BLaER1 (cell line): Measurements from ENCODE around the gene ARHGAP22.

ENCODE experiments used
- H3K27ac ChIP-seq: shearing (Covaris generic); formaldehyde crosslinking; 2 replicates; pipeline ENCODE4 v1.8.1; 2022
- H3K27me3 ChIP-seq: shearing (Covaris generic); formaldehyde crosslinking; 2 replicates; pipeline ENCODE4 v1.8.1; 2022
- H3K36me3 ChIP-seq: shearing (Covaris generic); formaldehyde crosslinking; 2 replicates; pipeline ENCODE4 v1.8.1; 2022
- H3K4me1 ChIP-seq: shearing (Covaris generic); formaldehyde crosslinking; 2 replicates; pipeline ENCODE4 v1.8.1; 2022
- H3K4me2 ChIP-seq: shearing (Covaris generic); formaldehyde crosslinking; 2 replicates; pipeline ENCODE4 v1.8.1; 2022
- H3K4me3 ChIP-seq: shearing (Covaris generic); formaldehyde crosslinking; 2 replicates; pipeline ENCODE4 v1.8.1; 2022
- H3K9ac ChIP-seq: shearing (Covaris generic); formaldehyde crosslinking; 2 replicates; pipeline ENCODE4 v1.8.1; 2022
- H3K9me3 ChIP-seq: shearing (Covaris generic); formaldehyde crosslinking; 2 replicates; pipeline ENCODE4 v1.8.1; 2022
- H4K20me1 ChIP-seq: shearing (Covaris generic); formaldehyde crosslinking; 2 replicates; pipeline ENCODE4 v1.8.1; 2022
- Cebpa-rat ChIP-seq: shearing (Covaris generic); IDR thresholded peaks from 2 replicates; pipeline ENCODE4 v1.8.1; 2022

ARHGAP22 gene

GRCh38 chr10:48526011-48526821 is 78.7 kb downstream of the ARHGAP22 start:
- Histone ChIP-seq H3K4me1 (peaks cover 15% of the 10 kb centered on the region), H3K36me3 (no peaks in the 10 kb centered on the region), H3K4me2 (peak overlapping the region; percentile 46), H3K9ac (no peak overlapping the region), H3K9me3 (peaks cover 25% of the 10 kb centered on the region), H4K20me1 (no peaks in the 10 kb centered on the region), H3K27ac (no peak overlapping the region), H3K4me3 (no peak overlapping the region), H3K27me3 (peaks cover 39% of the 10 kb centered on the region)
- TF ChIP-seq Cebpa-rat = no peak

GRCh38 chr10:48525113-48525512 is 79.8 kb downstream of the ARHGAP22 start:
- Histone ChIP-seq H3K4me1 (peaks cover 22% of the 10 kb centered on the region), H3K27me3 (peaks cover 39% of the 10 kb centered on the region), H3K4me3 (no peak overlapping the region), H3K36me3 (no peaks in the 10 kb centered on the region), H3K9ac (no peak overlapping the region), H3K9me3 (peaks cover 25% of the 10 kb centered on the region), H3K27ac (no peak overlapping the region), H4K20me1 (no peaks in the 10 kb centered on the region), H3K4me2 (no peak overlapping the region)
- no peak for TF ChIP-seq Cebpa-rat

GRCh38 chr10:48523820-48524758 is 80.8 kb downstream of the ARHGAP22 start:
- Histone ChIP-seq H3K9ac (no peak overlapping the region), H3K27ac (no peak overlapping the region), H4K20me1 (no peaks in the 10 kb centered on the region), H3K4me1 (peaks cover 32% of the 10 kb centered on the region), H3K4me2 (no peak overlapping the region), H3K36me3 (no peaks in the 10 kb centered on the region), H3K9me3 (peaks cover 25% of the 10 kb centered on the region), H3K4me3 (peak overlapping the region; percentile 41; the same call in 1 of the 2 replicates), H3K27me3 (peaks cover 39% of the 10 kb centered on the region)
- no peak for TF ChIP-seq Cebpa-rat

DNA sequence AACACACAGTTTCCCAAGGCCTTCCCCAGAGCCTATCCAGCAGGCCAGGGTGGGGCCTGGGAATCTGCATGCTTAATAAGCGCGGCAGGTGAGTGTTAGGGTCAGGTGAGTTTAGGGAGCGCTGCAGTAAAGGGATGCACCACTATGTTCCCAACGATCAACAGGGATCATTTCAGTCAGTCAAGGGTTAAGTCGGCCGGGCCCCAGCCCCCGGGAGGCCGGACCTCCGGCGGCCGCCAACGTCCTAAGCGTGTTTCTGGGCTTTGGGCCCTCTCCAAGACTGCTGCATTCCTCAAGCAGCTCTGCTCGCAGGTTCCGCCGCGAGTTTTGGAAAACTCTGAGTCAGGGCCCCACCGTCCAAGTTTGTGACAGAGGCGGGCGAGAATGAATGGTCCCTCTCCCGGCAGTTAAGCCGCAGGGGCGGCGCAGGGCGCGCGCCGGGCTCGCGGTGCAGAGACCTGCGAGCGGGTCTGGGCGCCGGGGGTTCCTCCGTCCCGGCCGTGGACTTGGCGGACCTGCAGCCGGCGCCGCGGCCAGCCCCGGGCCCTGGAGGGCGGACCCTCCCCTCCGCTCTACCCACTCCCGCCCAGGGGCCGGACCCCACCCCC is 81.6 kb downstream of the ARHGAP22 start:
- H4K20me1 ChIP-seq = no peaks in the 10 kb centered on the region
- no peak overlapping the region for H3K9ac ChIP-seq
- no peak overlapping the region for H3K27ac ChIP-seq
- peaks cover 40% of the 10 kb centered on the region for H3K4me1 ChIP-seq
- peak overlapping the region; percentile 41; the same call in 1 of the 2 replicates for H3K4me3 ChIP-seq
- peaks cover 39% of the 10 kb centered on the region for H3K27me3 ChIP-seq
- H3K9me3 ChIP-seq = peaks cover 25% of the 10 kb centered on the region
- TF ChIP-seq Cebpa-rat = no peak
- no peaks in the 10 kb centered on the region for H3K36me3 ChIP-seq
- H3K4me2 ChIP-seq = no peak overlapping the region

- Histone ChIP-seq H3K27me3 (peaks cover 39% of the 10 kb centered on the region), H3K4me2 (no peak overlapping the region), H3K4me1 (peaks cover 47% of the 10 kb centered on the region), H4K20me1 (no peaks in the 10 kb centered on the region), H3K4me3 (no peak overlapping the region), H3K9me3 (peaks cover 26% of the 10 kb centered on the region), H3K36me3 (no peaks in the 10 kb centered on the region), H3K9ac (no peak overlapping the region), H3K27ac (no peak overlapping the region)
- no peak for TF ChIP-seq Cebpa-rat
Observed at GRCh38 chr10:48522011-48522765, 82.7 kb downstream of the ARHGAP22 start.

DNA sequence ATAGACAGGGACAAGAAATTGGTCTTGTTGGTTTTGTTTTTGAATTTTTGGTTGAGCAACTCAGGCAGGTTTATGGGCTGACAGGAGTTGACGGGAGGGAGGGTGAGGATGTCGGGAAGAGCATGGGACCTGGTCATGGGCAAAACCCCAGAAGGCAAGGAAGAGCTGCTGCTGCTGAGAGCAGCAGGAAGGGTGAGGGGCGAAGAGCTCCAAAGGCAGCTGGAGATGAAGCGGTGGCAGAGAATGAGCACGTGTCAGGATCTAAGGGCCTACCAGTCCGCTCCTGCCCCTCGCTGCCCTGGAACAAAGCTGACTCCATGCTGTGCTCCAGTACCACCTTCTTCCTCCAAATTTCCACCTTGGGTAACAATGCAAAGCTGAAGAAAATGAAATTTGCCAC is 84.3 kb downstream of the ARHGAP22 start:
- Histone ChIP-seq H3K9me3 (peaks cover 41% of the 10 kb centered on the region), H3K4me2 (peak overlapping the region; percentile 58), H4K20me1 (no peaks in the 10 kb centered on the region), H3K4me3 (no peak overlapping the region), H3K9ac (no peak overlapping the region), H3K27ac (no peak overlapping the region), H3K27me3 (peaks cover 38% of the 10 kb centered on the region), H3K36me3 (no peaks in the 10 kb centered on the region), H3K4me1 (peaks cover 34% of the 10 kb centered on the region)
- TF ChIP-seq Cebpa-rat = no peak

DNA sequence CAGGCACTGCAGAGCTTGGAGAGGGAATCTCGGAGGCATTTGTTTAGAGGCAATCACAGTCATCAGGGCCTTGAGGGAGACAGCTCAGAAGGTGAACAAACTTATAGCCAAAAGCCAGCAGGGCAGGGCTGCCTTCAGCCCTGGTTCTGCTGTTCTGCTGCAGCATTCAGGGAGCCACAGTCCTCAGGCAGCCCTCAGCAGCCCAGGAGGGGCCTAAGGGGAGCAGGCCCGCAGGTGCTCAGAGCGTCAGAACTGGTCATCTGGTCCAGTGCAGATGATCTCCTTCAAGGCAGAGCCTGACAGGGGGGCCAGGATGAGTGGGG is 84.7 kb downstream of the ARHGAP22 start:
- Histone ChIP-seq H3K36me3 (no peaks in the 10 kb centered on the region), H3K9ac (no peak overlapping the region), H3K9me3 (peaks cover 44% of the 10 kb centered on the region), H3K4me1 (peaks cover 34% of the 10 kb centered on the region), H3K27ac (no peak overlapping the region), H3K4me2 (peak overlapping the region; percentile 58), H4K20me1 (no peaks in the 10 kb centered on the region), H3K4me3 (no peak overlapping the region), H3K27me3 (peaks cover 34% of the 10 kb centered on the region)
- no peak for TF ChIP-seq Cebpa-rat

GRCh38 chr10:48519481-48520183 is 85.2 kb downstream of the ARHGAP22 start:
- no peak overlapping the region for H3K9ac ChIP-seq

GRCh38 chr10:48518986-48519385 is 85.9 kb downstream of the ARHGAP22 start:
- Histone ChIP-seq H3K9ac (no peak overlapping the region), H3K27me3 (peaks cover 22% of the 10 kb centered on the region), H3K9me3 (peaks cover 41% of the 10 kb centered on the region), H3K4me3 (no peak overlapping the region), H3K4me2 (peak overlapping the region; percentile 58), H4K20me1 (no peaks in the 10 kb centered on the region), H3K27ac (no peak overlapping the region), H3K4me1 (peaks cover 34% of the 10 kb centered on the region), H3K36me3 (no peaks in the 10 kb centered on the region)
- TF ChIP-seq Cebpa-rat = no peak

More at GRCh38 chr10:48519481-48520183, 85.2 kb downstream of the ARHGAP22 start:
- Histone ChIP-seq H3K27ac (no peak overlapping the region), H3K9me3 (peaks cover 41% of the 10 kb centered on the region), H3K4me2 (peak overlapping the region; percentile 58), H3K4me3 (no peak overlapping the region), H3K4me1 (peaks cover 34% of the 10 kb centered on the region), H3K27me3 (peaks cover 29% of the 10 kb centered on the region), H3K36me3 (no peaks in the 10 kb centered on the region), H4K20me1 (no peaks in the 10 kb centered on the region)
- TF ChIP-seq Cebpa-rat = no peak
